HepG2 (cell line): ENCODE results near the gene SMTNL2. TPM values are rescaled to one million over a fixed set of nuclear protein-coding genes. Genes with fewer than 3 reads are reported as not detected.

Experiments
- ATAC-seq: fragments of 200-7000 bp; cut with Tn5 transposase; 3 replicates; pipeline ENCODE4 v1.9.1; 2020; ENCODE audit warnings: mild to moderate bottlenecking, moderate library complexity
- BruUV-seq: library from RNA; stranded (reverse); fragments of 400-500 nt; replicated peaks from 2 replicates; lab custom pipeline; 2021; lab: Mats Ljungman, UMichigan
- CTCF ChIA-PET: fragments of 300-600 bp; formaldehyde crosslinking; extraction: SDS; loops from one replicate; lab custom pipeline; 2021; ENCODE audit warnings: low total read pairs, inconsistent platforms, low intra/inter-chr PET ratio; lab: Yijun Ruan, JAX
- POLR2A ChIA-PET: fragments of 350-600 bp; sonication (Branson Sonifier 250); formaldehyde crosslinking; loops from one replicate; lab custom pipeline; 2020; ENCODE audit warnings: antibody characterized with exemption, inconsistent platforms; lab: Yijun Ruan, JAX
- DNase-seq: peaks from one replicate; pipeline ENCODE4 v3.0.0-alpha.2; 2015; ENCODE audit warnings: low spot score
- FAIRE-seq: peaks from 3 replicates; lab custom pipeline; 2011; peaks lifted over from hg19 to GRCh38; lab: Jason Lieb, UNC
- H2AFZ ChIP-seq: one replicate; pipeline ENCODE4 v1.6.1; 2011; ENCODE audit warnings: low read length, inconsistent platforms
- H3K27ac ChIP-seq: fragments of 300-600 bp; 3 replicates; pipeline ENCODE4 v1.8.0; 2011; ENCODE audit warnings: mixed run types, mild to moderate bottlenecking, mixed read lengths, low read length, inconsistent platforms; ENCODE audit not compliant: insufficient read depth; ENCODE audit errors: extremely low read length
- H3K27me3 ChIP-seq, 2 experiments: fragments of 200-600 bp in 1 of 2; 2 replicates in 1 of 2; 3 replicates in 1 of 2; pipeline versions ENCODE4 v1.6.0 to v1.8.0; 2011; ENCODE audit warnings: low read length in 2 of 2, mild to moderate bottlenecking in 2 of 2, moderate library complexity in 2 of 2, inconsistent platforms in 1 of 2; ENCODE audit not compliant: insufficient read depth in 2 of 2, control insufficient read depth in 1 of 2
- H3K36me3 ChIP-seq, 2 experiments: fragments of 200-600 bp in 1 of 2; replicated peaks in 1 of 2; 2 replicates in 1 of 2; 3 replicates in 1 of 2; pipeline versions ENCODE4 v1.5.1 to v1.8.0; 2011; ENCODE audit warnings: low read length in 2 of 2, inconsistent platforms in 1 of 2; ENCODE audit not compliant: insufficient read depth in 2 of 2, control insufficient read depth in 1 of 2
- H3K4me1 ChIP-seq: 2 replicates; pipeline ENCODE4 v1.5.1; 2012; ENCODE audit warnings: low read length, inconsistent platforms; ENCODE audit not compliant: insufficient read depth
- H3K4me2 ChIP-seq: 2 replicates; pipeline ENCODE4 v1.6.0; 2011; ENCODE audit warnings: low read depth, low read length, inconsistent platforms
- H3K4me3 ChIP-seq, 3 experiments: fragments of 200-600 bp in 1 of 3; sonication (generic), shearing (Covaris generic) in 1 of 3; replicated peaks in 1 of 3; 2 replicates each; pipeline ENCODE4 v1.5.1; 2011 to 2016; ENCODE audit warnings: low read length in 3 of 3, inconsistent platforms in 2 of 3, low read depth in 2 of 3, mild to moderate bottlenecking in 2 of 3, control low read depth in 1 of 3, mixed read lengths in 1 of 3; ENCODE audit not compliant: insufficient read depth in 1 of 3
- H3K79me2 ChIP-seq: one replicate; pipeline ENCODE4 v1.6.1; 2011; ENCODE audit warnings: low read length, inconsistent platforms; ENCODE audit not compliant: insufficient read depth
- H3K9ac ChIP-seq: 2 replicates; pipeline ENCODE4 v1.6.0; 2011; ENCODE audit warnings: mild to moderate bottlenecking, low read depth, low read length, inconsistent platforms; ENCODE audit not compliant: insufficient read depth
- H3K9me3 ChIP-seq: 2 replicates; pipeline ENCODE4 v1.5.1; 2012; ENCODE audit warnings: mild to moderate bottlenecking, low read length
- H4K20me1 ChIP-seq: 2 replicates; pipeline ENCODE4 v1.6.0; 2011; ENCODE audit warnings: inconsistent platforms, mild to moderate bottlenecking, low read length, moderate library complexity; ENCODE audit not compliant: insufficient read depth
- ATF7-NPFF ChIP-seq: sonication (generic); formaldehyde crosslinking; IDR thresholded peaks from 2 replicates; pipeline ENCODE4 v1.8.1; 2023; ENCODE audit warnings: mild to moderate bottlenecking, low read depth, missing genetic modification reagents, moderate library complexity
- CEBPG ChIP-seq: IDR thresholded peaks from 2 replicates; pipeline ENCODE4 v1.6.1; 2016
- CREM ChIP-seq, 2 experiments: sonication (generic) in 1 of 2; formaldehyde crosslinking in 1 of 2; IDR thresholded peaks; 2 replicates each; pipeline versions ENCODE4 v1.4.0 to v1.6.1; 2016 to 2020; ENCODE audit warnings: antibody characterized with exemption in 1 of 2, mild to moderate bottlenecking in 1 of 2, missing genetic modification reagents in 1 of 2
- ELF4 ChIP-seq: sonication (generic); formaldehyde crosslinking; IDR thresholded peaks from 2 replicates; pipeline ENCODE4 v1.5.0; 2020; ENCODE audit warnings: missing genetic modification reagents, mild to moderate bottlenecking, moderate library complexity, borderline replicate concordance
- FOXO4 ChIP-seq: sonication (generic); formaldehyde crosslinking; conservative IDR thresholded peaks from 2 replicates; pipeline ENCODE4 v1.8.1; 2023; ENCODE audit warnings: missing genetic modification reagents
- HNF4G ChIP-seq, 2 experiments: sonication (generic) in 1 of 2; formaldehyde crosslinking in 1 of 2; IDR thresholded peaks; 2 replicates each; pipeline versions ENCODE4 v1.4.0 to v1.6.1; 2011 to 2020; ENCODE audit warnings: borderline replicate concordance in 2 of 2, low read depth in 2 of 2, mild to moderate bottlenecking in 2 of 2, low read length in 1 of 2, missing genetic modification reagents in 1 of 2, moderate library complexity in 1 of 2
- IKZF1 ChIP-seq: fragments of 450-650 bp; IDR thresholded peaks from 2 replicates; pipeline ENCODE4 v1.7.1; 2016
- KDM3A ChIP-seq: IDR thresholded peaks from 2 replicates; pipeline ENCODE4 v1.6.1; 2018; ENCODE audit warnings: low read depth, missing compliant biosample characterization
- MAFF ChIP-seq: IDR thresholded peaks from 2 replicates; pipeline ENCODE4 v1.6.1; 2011; ENCODE audit warnings: low read depth, low read length, improper control_type of control experiment
- RFX3 ChIP-seq: IDR thresholded peaks from 2 replicates; pipeline ENCODE4 v1.6.1; 2016; ENCODE audit warnings: missing biosample characterization, missing genetic modification reagents
- SSRP1 ChIP-seq: IDR thresholded peaks from 2 replicates; pipeline ENCODE4 v1.6.1; 2016; ENCODE audit warnings: control low read depth
- STAT5B ChIP-seq: sonication (generic); formaldehyde crosslinking; IDR thresholded peaks from 2 replicates; pipeline ENCODE4 v1.4.0; 2020; ENCODE audit warnings: missing genetic modification reagents
- ZNF280D ChIP-seq: sonication (generic); formaldehyde crosslinking; IDR thresholded peaks from 2 replicates; pipeline ENCODE4 v1.5.1; 2020; ENCODE audit warnings: mild to moderate bottlenecking, missing genetic modification reagents
- ZNF44 ChIP-seq: sonication (generic); formaldehyde crosslinking; IDR thresholded peaks from 2 replicates; pipeline ENCODE4 v1.5.1; 2020; ENCODE audit warnings: mild to moderate bottlenecking, missing genetic modification reagents
- ZNF775 ChIP-seq: sonication (generic); formaldehyde crosslinking; IDR thresholded peaks from 2 replicates; pipeline ENCODE4 v1.4.0; 2020; ENCODE audit warnings: missing genetic modification reagents, mild to moderate bottlenecking, moderate library complexity, borderline replicate concordance
- WGBS: methylation state at CpG from one replicate; pipeline ENCODE4 v1.1.6; 2017; ENCODE audit warnings: low lambda C conversion rate; 5-methylcytosine and 5-hydroxymethylcytosine counted together
- in situ Hi-C: cut with HindIII; loops from 2 replicates; pipeline ENCODE4 v1.10.0; 2017; ENCODE audit warnings: low pct_unique_long_range_greater_than_20kb; ENCODE audit not compliant: extremely low pct_ligation_motif_present
- intact Hi-C: fragments of 100-400 bp; cut with micrococcal nuclease; formaldehyde crosslinking; loops from one replicate; pipeline ENCODE4 v1.10.0; 2022; ENCODE audit not compliant: unreplicated experiment
- polyA plus RNA-seq, 8 experiments: library from polyadenylated mRNA; depleted of rRNA in 3 of 8; stranded (reverse) in 7 of 8; unstranded in 1 of 8; fragments of >200 nt; fragmentation: Illumina TruSeq in 4 of 8; extraction: Trizol in 4 of 8; gene quantifications; 2 replicates each; pipeline versions ENCODE4 v1.2.1 to v1.2.3, GENCODE V29; 2011 to 2016; ENCODE audit warnings: low read depth in 4 of 8, missing spikeins in 1 of 8, mixed read lengths in 1 of 8; ENCODE audit not compliant: insufficient read depth in 1 of 8
- total RNA-seq, 5 experiments: library from RNA; depleted of rRNA; stranded (reverse); fragments of >200 nt; fragmentation: Illumina TruSeq; extraction: Trizol; gene quantifications; 2 replicates each; pipeline ENCODE4 v1.2.3, GENCODE V29; 2016; ENCODE audit warnings: low read depth in 1 of 5

The SMTNL2 gene
- total and polyA plus RNA-seq, 2 of the 13 experiments (the other 11 are each of a cell fraction or from before 2014, with no cell fraction given) = 0.41 to 5.1 TPM

- in situ Hi-C loops (no loop called here), intact Hi-C loops (no loop called here)
- H3K36me3 ChIP-seq = no peaks in the 10 kb centered on the region
- CTCF ChIA-PET = no interaction called here
- POLR2A ChIA-PET = no interaction called here
- WGBS = 81% methylated on average over 9 of the region's 9 CpGs
- no peak overlapping the region for H3K4me2 ChIP-seq
- H3K9me3 ChIP-seq = no peaks in the 10 kb centered on the region
- ATAC-seq = no peak
- no peak overlapping the region for H3K9ac ChIP-seq
- TF ChIP-seq KDM3A (no peak), ELF4 (CRISPR knock-in tag) (no peak), SSRP1 (CRISPR knock-in tag) (no peak), CEBPG (CRISPR knock-in tag) (no peak), RFX3 (no peak), IKZF1 (no peak), ATF7-NPFF (CRISPR knock-in tag) (no peak), FOXO4 (CRISPR knock-in tag) (no peak), ZNF44 (CRISPR knock-in tag) (no peak), CREM (IDR thresholded peaks at IDR 0.05) (no peak), CREM (CRISPR knock-in tag; IDR thresholded peaks at IDR 0.05) (no peak), ZNF775 (no peak), STAT5B (no peak), HNF4G (IDR thresholded peaks at IDR 0.05; ENCODE audit: borderline replicate concordance, low read depth, low read length) (no peak), HNF4G (CRISPR knock-in tag; IDR thresholded peaks at IDR 0.05; ENCODE audit: borderline replicate concordance, low read depth) (no peak), ZNF280D (no peak), MAFF (no peak)
- no peak overlapping the region for H3K4me3 ChIP-seq
- no peak overlapping the region for H2AFZ ChIP-seq
- no peaks in the 10 kb centered on the region for H4K20me1 ChIP-seq
- no TSS peak for BruUV-seq
- no peaks in the 10 kb centered on the region for H3K27me3 ChIP-seq
- peaks cover 10% of the 10 kb centered on the region for H3K4me1 ChIP-seq
- no peak overlapping the region for H3K27ac ChIP-seq
- FAIRE-seq = no peak
- DNase-seq = no peak
- no peaks in the 10 kb centered on the region for H3K79me2 ChIP-seq
Measured at GRCh38 chr17:4616476-4616875, 32.1 kb downstream of the SMTNL2 start.
